ENCODE data around the gene PRCC. TPM values are rescaled to one million over a fixed set of nuclear protein-coding genes. Genes with fewer than 3 reads are reported as not detected.

Gene PRCC
- total RNA-seq, 2 experiments from 2014 or later: 49.5 to 50.0 TPM

Other genes with a start within 250 kb of the PRCC start
- not detected for gene IQGAP3, start 195.0 kb upstream of the PRCC start, total RNA-seq
- 1 to 10 TPM; 5.7 to 8.1 TPM for gene TTC24, start 187.8 kb upstream of the PRCC start, total RNA-seq
- 10 to 100 TPM; 23.3 to 27.8 TPM for gene NAXE, start 175.8 kb upstream of the PRCC start, total RNA-seq
- 10 to 100 TPM; 35.3 to 36.3 TPM for gene GPATCH4, start 166.1 kb upstream of the PRCC start, total RNA-seq
- under 1 TPM; 0.44 to 0.56 TPM for gene HAPLN2, start 148.1 kb upstream of the PRCC start, total RNA-seq
- gene BCAN, start 125.4 kb upstream of the PRCC start, total RNA-seq: not detected
- gene NES, start 90.1 kb upstream of the PRCC start, total RNA-seq: not detected
- 1 to 10 TPM; 3.2 to 4.2 TPM for gene CRABP2, start 62.0 kb upstream of the PRCC start, total RNA-seq
- gene METTL25B, start 39.1 kb upstream of the PRCC start, total RNA-seq: 10 to 100 TPM; 10.6 to 12.0 TPM
- gene ISG20L2, start 38.8 kb upstream of the PRCC start, total RNA-seq: 10 to 100 TPM; 44.2 to 50.9 TPM
- 10 to 100 TPM; 11.7 to 11.9 TPM for gene MRPL24, start 26.4 kb upstream of the PRCC start, total RNA-seq
- gene HDGF, start 15.9 kb upstream of the PRCC start, total RNA-seq: 10 to 100 TPM; 60.8 TPM
- gene SH2D2A, start 49.3 kb downstream of the PRCC start, total RNA-seq: 10 to 100 TPM; 51.6 to 51.8 TPM
- gene INSRR, start 91.6 kb downstream of the PRCC start, total RNA-seq: not detected
- under 1 TPM; 0.42 to 0.52 TPM for gene NTRK1, start 93.3 kb downstream of the PRCC start, total RNA-seq
- under 1 TPM; 0.20 to 0.41 TPM for gene PEAR1, start 126.2 kb downstream of the PRCC start, total RNA-seq
- gene LRRC71, start 153.1 kb downstream of the PRCC start, total RNA-seq: not detected

Data from CD4-positive, alpha-beta T cell (primary cell).